Uterus (tissue), 4 donors: ENCODE results near the gene DDX53. TPM values are rescaled to one million over a fixed set of nuclear protein-coding genes. Genes with fewer than 3 reads are reported as not detected.

Experiments
- DNase-seq, 2 donors: peaks; one replicate each; pipeline ENCODE4 v3.0.0-alpha.2; 2019 to 2020
- H3K27ac ChIP-seq, 2 donors: fragments of 200-600 bp; sonication (generic); 1 replicate in 1 of 2; 2 replicates in 1 of 2; pipeline ENCODE4 v1.5.1; 2016 to 2018
- H3K27me3 ChIP-seq, 2 donors: fragments of 200-600 bp; sonication (generic); one replicate each; pipeline ENCODE4 v1.5.1; 2018 to 2019; ENCODE audit warnings: control low read depth in 1 of 2
- H3K36me3 ChIP-seq, 2 donors: fragments of 200-600 bp; sonication (generic); one replicate each; pipeline ENCODE4 v1.5.1; 2019; ENCODE audit warnings: control low read depth in 1 of 2
- H3K4me1 ChIP-seq, 2 donors: fragments of 200-600 bp; sonication (generic); one replicate each; pipeline ENCODE4 v1.5.1; 2018 to 2019; ENCODE audit warnings: control low read depth in 1 of 2
- H3K4me3 ChIP-seq, 2 donors: fragments of 200-600 bp; sonication (generic); 1 replicate in 1 of 2; 2 replicates in 1 of 2; pipeline ENCODE4 v1.5.1; 2018 to 2019; ENCODE audit warnings: mild to moderate bottlenecking in 1 of 2
- H3K9me3 ChIP-seq, 2 donors: fragments of 200-600 bp; sonication (generic); one replicate each; pipeline ENCODE4 v1.5.1; 2019; ENCODE audit warnings: control low read depth in 1 of 2
- CTCF ChIP-seq, 4 experiments: fragments of 200-600 bp in 2 of 4; fragments of 450-650 bp in 2 of 4; sonication (generic) in 2 of 4; IDR thresholded peaks; one replicate each; pipeline ENCODE4 v1.5.1; 2016 to 2019; ENCODE audit warnings: antibody characterized with exemption in 4 of 4, mild to moderate bottlenecking in 2 of 4, moderate library complexity in 1 of 4
- POLR2A ChIP-seq, 2 donors: fragments of 450-650 bp; IDR thresholded peaks; one replicate each; pipeline ENCODE4 v1.6.1; 2016; ENCODE audit warnings: antibody characterized with exemption in 2 of 2, mild to moderate bottlenecking in 1 of 2, moderate library complexity in 1 of 2
- intact Hi-C: fragments of 100-400 bp; cut with DNase I; formaldehyde crosslinking; loops from one replicate; pipeline ENCODE4 v1.15.1; 2023; ENCODE audit warnings: low total_unique reads
- total RNA-seq, 4 donors: library from RNA; depleted of rRNA in 3 of 4; stranded (reverse); fragments of >200 nt in 3 of 4; gene quantifications; one replicate each; pipeline versions ENCODE4 v1.1.0 to v1.2.4, GENCODE V29; 2014 to 2023
- donor health status: DM: yes; HTN: yes; CAD: no.

Gene DDX53
- total RNA-seq, 4 donors from 2014 or later = not detected

DNA sequence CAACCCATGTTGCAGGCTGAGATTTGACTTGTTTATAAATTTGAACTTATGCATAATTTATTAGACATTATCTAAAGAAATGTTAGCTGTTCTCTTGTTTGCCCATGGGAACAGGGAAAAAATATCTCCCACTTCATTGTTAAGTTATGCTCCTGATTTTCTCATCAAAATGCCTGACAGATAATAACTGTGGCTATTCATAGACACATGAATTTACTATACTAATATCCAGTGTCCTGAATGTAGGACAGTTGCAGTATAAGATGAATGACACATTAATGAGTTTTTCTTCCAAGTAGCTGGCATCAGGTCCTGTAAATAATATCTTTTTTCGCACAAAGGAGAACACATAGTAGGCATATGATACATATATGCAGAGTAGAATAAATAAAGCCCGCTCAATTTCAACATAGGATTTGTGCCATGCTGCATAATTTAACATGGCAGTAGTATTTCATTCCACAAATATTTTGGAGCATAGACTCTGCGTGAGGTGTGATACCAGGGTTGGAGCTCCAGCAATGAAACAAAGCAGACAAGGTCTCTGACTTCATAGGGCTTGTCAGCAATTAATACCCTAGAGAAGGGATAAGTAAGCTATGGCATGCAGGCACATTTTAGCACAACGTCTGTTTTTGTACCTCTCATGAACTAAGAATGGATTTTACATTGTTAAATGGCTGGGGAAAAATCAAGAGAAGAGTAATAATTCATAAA lies 40.4 kb upstream of the DDX53 start:
- intact Hi-C loops = no loop called here
- Histone ChIP-seq H3K9me3 (no peaks in the 10 kb centered on the region), H3K4me3 (no peak overlapping the region), H3K27me3 (no peaks in the 10 kb centered on the region), H3K36me3 (no peaks in the 10 kb centered on the region), H3K4me1 (no peaks in the 10 kb centered on the region), H3K27ac (peak overlapping the region in 1 of 2 donors; percentile 8)
- DNase-seq = no peak
- TF ChIP-seq POLR2A (IDR thresholded peaks at IDR 0.05) (no peak), CTCF (IDR thresholded peaks at IDR 0.05) (no peak)

DNA sequence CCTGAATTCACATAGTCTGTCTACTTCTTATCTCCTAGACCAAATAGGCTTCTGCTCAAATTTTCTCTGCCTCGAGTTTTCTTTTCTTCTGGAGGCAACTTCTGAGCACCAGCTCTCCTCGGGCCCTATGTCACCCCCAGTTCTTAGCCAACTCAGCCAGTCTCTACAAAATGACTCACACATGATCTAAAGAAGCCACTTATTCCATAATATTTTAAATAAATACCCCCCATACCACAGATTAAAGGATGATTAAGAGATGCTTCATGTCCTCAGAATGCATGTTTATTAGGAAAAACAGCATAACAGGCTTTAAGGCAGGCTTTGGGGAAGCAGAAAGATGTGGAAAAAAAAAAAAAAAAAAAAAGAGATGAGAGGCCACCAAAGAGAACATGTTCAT lies 36.6 kb upstream of the DDX53 start:
- TF ChIP-seq POLR2A (IDR thresholded peaks at IDR 0.05) (no peak), CTCF (IDR thresholded peaks at IDR 0.05) (no peak)
- no peaks in the 10 kb centered on the region for H3K9me3 ChIP-seq
- no peaks in the 10 kb centered on the region for H3K36me3 ChIP-seq
- no peak overlapping the region for H3K4me3 ChIP-seq
- no peak for DNase-seq
- intact Hi-C loops = no loop called here
- H3K27me3 ChIP-seq = no peaks in the 10 kb centered on the region
- H3K27ac ChIP-seq = no peak overlapping the region
- no peaks in the 10 kb centered on the region for H3K4me1 ChIP-seq

DNA sequence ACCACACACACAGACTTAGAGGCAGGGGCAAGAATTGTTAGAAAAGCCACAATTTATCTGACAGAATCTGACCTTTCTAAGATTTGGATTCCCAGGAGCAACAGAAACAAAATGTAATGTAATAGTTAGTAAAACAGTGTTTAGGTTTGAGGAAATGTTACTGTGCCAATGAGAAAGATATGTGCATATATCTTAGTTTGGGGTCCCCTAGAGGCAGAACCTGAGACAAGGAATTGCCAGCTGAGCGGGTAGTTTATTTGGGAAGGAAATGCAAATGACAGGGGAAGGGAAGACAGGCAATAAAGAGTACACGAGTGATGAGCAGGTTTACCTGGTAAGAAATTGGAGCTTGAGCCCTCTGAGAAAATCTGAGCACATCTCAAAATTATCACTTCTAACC lies 31.3 kb upstream of the DDX53 start:
- H3K36me3 ChIP-seq = no peaks in the 10 kb centered on the region
- no peak overlapping the region for H3K27ac ChIP-seq
- intact Hi-C loops = no loop called here
- H3K4me3 ChIP-seq = no peak overlapping the region
- TF ChIP-seq POLR2A (IDR thresholded peaks at IDR 0.05) (no peak), CTCF (IDR thresholded peaks at IDR 0.05) (no peak)
- no peak for DNase-seq
- H3K27me3 ChIP-seq = no peaks in the 10 kb centered on the region
- H3K4me1 ChIP-seq = no peaks in the 10 kb centered on the region
- no peaks in the 10 kb centered on the region for H3K9me3 ChIP-seq

- Histone ChIP-seq H3K27ac (peak overlapping the region in 1 of 2 donors; percentile 15), H3K36me3 (no peaks in the 10 kb centered on the region), H3K27me3 (no peaks in the 10 kb centered on the region), H3K9me3 (no peaks in the 10 kb centered on the region), H3K4me1 (no peaks in the 10 kb centered on the region), H3K4me3 (no peak overlapping the region)
- TF ChIP-seq CTCF (IDR thresholded peaks at IDR 0.05) = no peak
- no peak for TF ChIP-seq POLR2A (IDR thresholded peaks at IDR 0.05)
- intact Hi-C loops = no loop called here
- no peak for DNase-seq
Measured at GRCh38 chrX:22969411-22969810, 30.3 kb upstream of the DDX53 start.

GRCh38 chrX:22970861-22971260 lies 28.9 kb upstream of the DDX53 start:
- Histone ChIP-seq H3K4me1 (no peaks in the 10 kb centered on the region), H3K9me3 (no peaks in the 10 kb centered on the region), H3K4me3 (no peak overlapping the region), H3K36me3 (no peaks in the 10 kb centered on the region), H3K27me3 (no peaks in the 10 kb centered on the region), H3K27ac (no peak overlapping the region)
- no peak for DNase-seq
- intact Hi-C loops = no loop called here
- TF ChIP-seq POLR2A (IDR thresholded peaks at IDR 0.05) (no peak), CTCF (IDR thresholded peaks at IDR 0.05) (no peak)
